SIG-M5 (cell line): Measurements from ENCODE around the gene NXF3.
"Not testable (repeated sequence)": the region's sequence is repeated elsewhere in the genome, so short reads cannot be mapped to it uniquely, and the experiment has no call there.

Experiments
- DNase-seq: peaks from one replicate; lab custom pipeline; 2025; lab: John Stamatoyannopoulos, UW

Gene NXF3

GRCh38 chrX:103051260-103051789, 41.6 kb downstream of the NXF3 start:
- no peak for DNase-seq

- not testable (repeated sequence) for DNase-seq
Measured at GRCh38 chrX:103033371-103033770, 59.6 kb downstream of the NXF3 start.
